Breast epithelium (tissue), 4 donors: ENCODE measurements around the gene MARF1. TPM values are rescaled to one million over a fixed set of nuclear protein-coding genes. Genes with fewer than 3 reads are reported as not detected.
A peak's percentile ranks its signal among the peaks of the same experiment; 100 is the strongest.
"Not testable (repeated sequence)": the region's sequence is repeated elsewhere in the genome, so short reads cannot be mapped to it uniquely, and the experiment has no call there.

ENCODE experiments used
- DNase-seq, 2 donors: peaks; one replicate each; pipeline ENCODE4 v3.0.0-alpha.2; 2019; ENCODE audit warnings: low spot score in 2 of 2
- H3K27ac ChIP-seq, 2 donors: fragments of 200-600 bp; sonication (generic) in 1 of 2; one replicate each; pipeline ENCODE4 v1.5.1; 2016 to 2019; ENCODE audit warnings: mild to moderate bottlenecking in 1 of 2
- H3K27me3 ChIP-seq, 2 donors: fragments of 200-600 bp; sonication (generic) in 1 of 2; one replicate each; pipeline versions ENCODE4 v1.5.1 to v1.6.0; 2017 to 2019; ENCODE audit warnings: control low read depth in 1 of 2, mild to moderate bottlenecking in 1 of 2
- H3K36me3 ChIP-seq: fragments of 200-600 bp; one replicate; pipeline ENCODE4 v1.5.1; 2019
- H3K4me1 ChIP-seq, 2 donors: fragments of 200-600 bp; sonication (generic); one replicate each; pipeline ENCODE4 v1.5.1; 2016 to 2019; ENCODE audit warnings: control low read depth in 1 of 2
- H3K4me3 ChIP-seq, 3 donors: fragments of 200-600 bp; sonication (generic); 1 replicate in 2 of 3; 2 replicates in 1 of 3; pipeline ENCODE4 v1.5.1; 2016 to 2019; ENCODE audit warnings: mild to moderate bottlenecking in 3 of 3, moderate library complexity in 2 of 3
- H3K9me3 ChIP-seq, 2 donors: fragments of 200-600 bp; sonication (generic) in 1 of 2; one replicate each; pipeline ENCODE4 v1.5.1; 2016 to 2019; ENCODE audit warnings: control low read depth in 1 of 2
- POLR2A ChIP-seq: fragments of 450-650 bp; IDR thresholded peaks from one replicate; pipeline ENCODE4 v1.6.1; 2016; ENCODE audit warnings: antibody characterized with exemption, mild to moderate bottlenecking, moderate library complexity
- POLR2AphosphoS5 ChIP-seq, 3 donors: sonication (generic); formaldehyde crosslinking; IDR thresholded peaks; one replicate each; pipeline ENCODE4 v1.6.1; 2017; ENCODE audit warnings: antibody characterized with exemption in 3 of 3
- intact Hi-C: fragments of 100-400 bp; cut with DNase I; formaldehyde crosslinking; loops from one replicate; pipeline ENCODE4 v1.15.1; 2023; ENCODE audit warnings: low total_unique reads
- total RNA-seq, 3 donors: library from RNA; depleted of rRNA; stranded (reverse); fragments of >200 nt; gene quantifications; one replicate each; pipeline ENCODE4 v1.1.0, GENCODE V29; 2016
- TF ChIP-seq, protein P1 (sequence below), 3 donors: fragments of 450-650 bp; IDR thresholded peaks; one replicate each; pipeline ENCODE4 v1.5.1; 2016 to 2017; ENCODE audit warnings: antibody characterized with exemption in 3 of 3, mild to moderate bottlenecking in 3 of 3, moderate library complexity in 3 of 3

The MARF1 gene
- total RNA-seq = 10 to 100 TPM; 42.9 to 49.3 (median 47.5) TPM

DNA sequence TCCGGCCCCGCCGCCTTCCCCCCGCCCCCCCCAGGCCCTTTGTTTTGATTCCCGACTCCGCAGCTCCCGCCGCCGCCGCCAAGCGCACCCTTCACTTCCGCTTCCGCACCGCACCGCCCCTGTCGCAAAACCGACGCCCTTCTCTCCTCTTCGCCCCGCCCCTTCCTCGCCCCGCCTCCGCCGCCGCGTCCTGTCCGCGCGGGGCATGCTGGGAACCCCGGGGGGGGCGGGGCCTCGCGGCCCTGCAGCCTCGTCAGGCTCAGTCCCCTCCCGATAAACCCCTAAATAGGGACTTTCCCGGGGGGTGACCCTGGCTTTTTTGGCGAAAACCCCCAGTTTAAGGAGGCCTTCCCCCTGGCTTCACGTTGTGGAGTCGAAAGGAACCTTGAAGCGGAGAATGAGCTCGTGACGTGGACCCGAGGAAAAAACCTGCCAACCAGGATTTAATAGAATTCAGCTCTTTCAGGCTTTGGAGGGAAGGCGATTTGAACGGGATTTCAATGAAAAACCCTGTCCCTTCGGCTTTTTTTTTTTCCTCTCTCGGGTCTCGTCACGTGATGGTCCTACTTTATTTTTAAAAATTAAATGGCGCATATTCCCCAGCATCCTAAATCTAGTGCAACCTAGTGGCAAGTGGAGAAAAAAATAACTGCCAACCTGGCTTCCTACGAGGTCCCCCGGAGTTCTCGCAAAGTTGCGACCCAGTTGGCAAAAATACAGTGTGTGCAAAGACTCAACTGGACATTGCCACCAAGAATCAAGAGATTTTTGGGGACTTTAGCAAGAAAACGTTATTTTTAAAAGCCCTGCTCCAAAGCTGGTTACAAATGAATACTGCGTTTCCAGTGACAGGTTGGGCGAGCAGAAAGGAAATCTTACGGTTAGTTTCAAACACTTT, at the start of gene MARF1:
MARF1 (minus strand) TSS at position 107 of the 898 bp plus-strand sequence. CDS start 3,921 bp downstream, outside the sequence.
- H3K27me3 ChIP-seq = no peaks in the 10 kb centered on the region
- intact Hi-C loops = no loop called here
- peak within 1 kb of the TSS; percentile 76 to 89 (median 87) for H3K4me3 ChIP-seq
- H3K36me3 ChIP-seq = no peaks in the 10 kb centered on the region
- DNase-seq = peak; percentile 96 to 99
- H3K27ac ChIP-seq = peak within 1 kb of the TSS; percentile 97 to 99
- TF ChIP-seq POLR2AphosphoS5 (IDR thresholded peaks at IDR 0.05) (peak; percentile 94 to 99 (median 99)), POLR2A (peak; percentile 100)
- TF ChIP-seq, protein P1, sequence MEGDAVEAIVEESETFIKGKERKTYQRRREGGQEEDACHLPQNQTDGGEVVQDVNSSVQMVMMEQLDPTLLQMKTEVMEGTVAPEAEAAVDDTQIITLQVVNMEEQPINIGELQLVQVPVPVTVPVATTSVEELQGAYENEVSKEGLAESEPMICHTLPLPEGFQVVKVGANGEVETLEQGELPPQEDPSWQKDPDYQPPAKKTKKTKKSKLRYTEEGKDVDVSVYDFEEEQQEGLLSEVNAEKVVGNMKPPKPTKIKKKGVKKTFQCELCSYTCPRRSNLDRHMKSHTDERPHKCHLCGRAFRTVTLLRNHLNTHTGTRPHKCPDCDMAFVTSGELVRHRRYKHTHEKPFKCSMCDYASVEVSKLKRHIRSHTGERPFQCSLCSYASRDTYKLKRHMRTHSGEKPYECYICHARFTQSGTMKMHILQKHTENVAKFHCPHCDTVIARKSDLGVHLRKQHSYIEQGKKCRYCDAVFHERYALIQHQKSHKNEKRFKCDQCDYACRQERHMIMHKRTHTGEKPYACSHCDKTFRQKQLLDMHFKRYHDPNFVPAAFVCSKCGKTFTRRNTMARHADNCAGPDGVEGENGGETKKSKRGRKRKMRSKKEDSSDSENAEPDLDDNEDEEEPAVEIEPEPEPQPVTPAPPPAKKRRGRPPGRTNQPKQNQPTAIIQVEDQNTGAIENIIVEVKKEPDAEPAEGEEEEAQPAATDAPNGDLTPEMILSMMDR (IDR thresholded peaks at IDR 0.05) = peak in 2 of 3 donors; percentile 36 to 45
- H3K9me3 ChIP-seq = no peaks in the 10 kb centered on the region
- H3K4me1 ChIP-seq = no peaks in the 10 kb centered on the region

DNA sequence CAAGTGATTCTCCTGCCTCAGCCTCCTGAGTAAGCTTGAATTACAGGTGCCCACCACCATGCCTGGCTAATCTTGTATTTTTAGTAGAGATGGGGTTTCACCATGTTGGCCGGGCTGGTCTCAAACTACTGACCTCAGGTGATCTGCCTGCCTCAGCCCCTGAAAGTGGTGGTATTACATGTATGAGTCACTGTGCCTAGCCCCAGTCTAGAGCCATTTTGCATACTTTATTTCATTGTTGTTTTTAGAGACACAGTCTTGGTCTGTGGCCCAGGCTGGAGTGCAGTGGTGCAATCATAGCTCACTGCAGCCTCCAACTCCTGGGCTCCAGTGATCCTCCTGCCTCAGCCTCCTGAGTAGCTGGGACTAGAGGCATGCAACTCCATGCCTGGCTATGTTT, 49.6 kb upstream of the MARF1 start:
- H3K4me1 ChIP-seq, DNase-seq, H3K27ac ChIP-seq, H3K4me3 ChIP-seq, intact Hi-C loops, H3K36me3 ChIP-seq, H3K9me3 ChIP-seq, H3K27me3 ChIP-seq: not testable (repeated sequence)

GRCh38 chr16:15691046-15691445, 48.1 kb upstream of the MARF1 start:
- H3K27ac ChIP-seq = no peak overlapping the region
- no peaks in the 10 kb centered on the region for H3K27me3 ChIP-seq
- no peak overlapping the region for H3K4me3 ChIP-seq
- TF ChIP-seq POLR2A (no peak), POLR2AphosphoS5 (IDR thresholded peaks at IDR 0.05) (no peak)
- TF ChIP-seq, protein P1 (IDR thresholded peaks at IDR 0.05) = no peak
- peaks cover 7% of the 10 kb centered on the region for H3K36me3 ChIP-seq
- no peaks in the 10 kb centered on the region for H3K4me1 ChIP-seq
- intact Hi-C loops = no loop called here
- DNase-seq = no peak
- H3K9me3 ChIP-seq = no peaks in the 10 kb centered on the region

GRCh38 chr16:15690296-15690695, 47.3 kb upstream of the MARF1 start:
- intact Hi-C loops = no loop called here
- TF ChIP-seq, protein P1 (IDR thresholded peaks at IDR 0.05) = no peak
- TF ChIP-seq POLR2AphosphoS5 (IDR thresholded peaks at IDR 0.05) (no peak), POLR2A (no peak)
- Histone ChIP-seq H3K27me3 (no peaks in the 10 kb centered on the region), H3K9me3 (no peaks in the 10 kb centered on the region), H3K36me3 (peaks cover 7% of the 10 kb centered on the region), H3K27ac (no peak overlapping the region), H3K4me1 (no peaks in the 10 kb centered on the region), H3K4me3 (no peak overlapping the region)
- no peak for DNase-seq

DNA sequence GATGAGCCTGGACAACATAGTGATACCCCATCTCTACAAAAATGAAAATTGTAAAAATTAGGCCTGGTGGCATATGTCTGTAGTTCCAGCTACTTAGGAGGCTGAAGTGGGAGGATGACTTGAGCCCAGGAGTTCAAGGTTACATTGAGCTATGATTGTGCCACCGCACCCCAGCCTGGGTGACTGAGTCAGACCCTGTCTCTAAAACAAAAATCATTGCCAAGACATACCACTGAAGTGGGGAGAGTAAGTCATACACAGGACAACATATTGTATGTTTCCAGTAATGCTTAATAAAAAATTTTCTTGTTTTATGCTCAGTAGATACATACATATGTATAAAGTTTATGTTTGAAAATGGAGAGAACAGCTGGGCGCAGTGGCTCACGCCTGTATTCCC, 46.3 kb upstream of the MARF1 start:
- Histone ChIP-seq H3K9me3 (no peaks in the 10 kb centered on the region), H3K4me1 (no peaks in the 10 kb centered on the region), H3K27me3 (no peaks in the 10 kb centered on the region), H3K36me3 (peaks cover 2% of the 10 kb centered on the region), H3K27ac (no peak overlapping the region), H3K4me3 (no peak overlapping the region)
- intact Hi-C loops = no loop called here
- TF ChIP-seq POLR2A = no peak
- TF ChIP-seq, protein P1 (IDR thresholded peaks at IDR 0.05) = no peak
- TF ChIP-seq POLR2AphosphoS5 (IDR thresholded peaks at IDR 0.05) = no peak
- no peak for DNase-seq
